Activated naive CD4-positive, alpha-beta T cell treated with anti-CD3 and anti-CD28 coated beads, Interleukin-2, amount 50 U/mL, for 16 hours (primary cell): Measurements from ENCODE around the gene ODAM.
"Not testable (repeated sequence)": the region's sequence is repeated elsewhere in the genome, so short reads cannot be mapped to it uniquely, and the experiment has no call there.

Experiments
- DNase-seq: peaks from one replicate; pipeline ENCODE4 v3.0.0-alpha.2; 2020

The ODAM gene

GRCh38 chr4:70195425-70195824 is at the start of gene ODAM:
ODAM (plus strand) TSS chr4:70195725; CDS start chr4:70196544, 819 bp downstream.
- no peak for DNase-seq

DNA sequence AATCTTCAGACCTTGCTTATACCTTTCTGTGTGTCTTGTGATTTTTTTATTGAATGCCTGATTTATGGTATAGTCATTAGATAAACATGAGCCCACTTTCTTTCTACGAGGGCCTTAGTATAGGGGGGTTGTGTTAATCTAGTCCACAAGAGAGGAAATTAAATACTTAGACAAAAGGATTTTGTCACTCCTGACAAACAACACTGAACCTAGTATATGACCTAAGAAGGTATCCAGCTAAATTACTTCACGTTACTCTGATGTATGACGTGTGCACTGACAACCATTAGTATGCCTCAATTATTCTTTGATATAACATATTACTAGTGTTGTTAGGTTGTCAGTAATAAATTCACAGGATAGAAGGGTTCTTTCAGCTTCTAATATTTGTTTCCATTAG is 44.3 kb upstream of the ODAM start:
- no peak for DNase-seq

GRCh38 chr4:70152088-70152487 is 43.4 kb upstream of the ODAM start:
- DNase-seq, result no peak

GRCh38 chr4:70153937-70154336 is 41.6 kb upstream of the ODAM start, which contains the start of gene PRR27:
PRR27 (plus strand) TSS chr4:70154237; CDS start chr4:70154376, 139 bp downstream.
- DNase-seq, result no peak

DNA sequence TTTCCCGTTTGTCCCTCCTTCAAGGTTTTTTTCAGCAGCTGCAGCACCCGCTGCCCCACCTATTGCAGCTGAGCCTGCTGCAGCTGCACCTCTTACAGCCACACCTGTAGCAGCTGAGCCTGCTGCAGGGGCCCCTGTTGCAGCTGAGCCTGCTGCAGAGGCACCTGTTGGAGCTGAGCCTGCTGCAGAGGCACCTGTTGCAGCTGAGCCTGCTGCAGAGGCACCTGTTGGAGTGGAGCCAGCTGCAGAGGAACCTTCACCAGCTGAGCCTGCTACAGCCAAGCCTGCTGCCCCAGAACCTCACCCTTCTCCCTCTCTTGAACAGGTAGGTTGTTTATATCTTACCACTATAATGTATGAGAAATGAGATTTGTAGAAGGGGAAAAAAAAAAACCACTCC is 36.9 kb upstream of the ODAM start:
- no peak for DNase-seq

DNA sequence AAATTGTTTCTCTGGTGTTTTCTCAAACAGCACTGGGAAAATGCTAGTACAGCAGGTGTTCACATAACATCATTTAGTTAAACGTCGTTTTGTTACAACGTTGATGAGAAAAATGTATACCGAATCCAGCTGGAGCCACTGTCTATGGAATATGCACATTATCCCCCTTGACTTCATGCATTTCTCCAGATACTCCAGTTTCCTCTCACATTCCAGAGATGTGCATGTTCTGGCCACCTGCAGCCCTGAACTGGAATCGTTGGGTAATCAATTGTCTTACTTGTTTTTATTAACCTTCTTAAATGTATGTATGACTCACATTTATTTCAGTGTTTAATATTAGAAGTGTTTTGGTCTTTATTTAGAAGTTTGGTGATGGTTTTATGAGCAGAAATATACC is 18.4 kb upstream of the ODAM start:
- no peak for DNase-seq

DNA sequence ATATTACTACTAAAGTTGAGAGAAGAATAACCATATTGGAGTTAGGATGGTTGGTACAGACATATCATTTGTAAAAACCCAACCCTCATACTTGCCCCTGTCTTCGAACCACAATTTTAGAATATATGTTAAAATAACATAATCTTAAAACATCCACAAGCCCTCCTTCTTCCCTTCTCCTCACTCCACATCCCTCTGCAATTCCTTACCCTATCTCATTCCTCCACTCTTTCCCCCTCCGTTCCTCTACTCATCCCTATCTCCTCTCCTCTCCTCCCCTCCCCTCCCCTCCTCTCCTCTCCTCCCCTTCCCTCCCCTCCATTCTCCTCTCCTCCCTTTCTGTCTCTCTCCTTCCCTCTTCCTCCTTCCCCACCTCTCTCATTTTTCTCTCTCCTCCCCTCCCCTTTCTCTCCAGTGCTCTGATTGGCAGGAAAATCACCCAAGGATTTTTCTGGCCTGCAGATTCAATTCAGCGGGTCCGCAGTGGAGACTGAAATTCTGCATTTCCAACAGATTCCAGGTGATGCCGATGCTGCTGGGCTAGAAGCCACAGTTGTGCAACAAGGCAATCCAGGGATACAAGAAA is 17.4 kb upstream of the ODAM start:
- no peak for DNase-seq

DNA sequence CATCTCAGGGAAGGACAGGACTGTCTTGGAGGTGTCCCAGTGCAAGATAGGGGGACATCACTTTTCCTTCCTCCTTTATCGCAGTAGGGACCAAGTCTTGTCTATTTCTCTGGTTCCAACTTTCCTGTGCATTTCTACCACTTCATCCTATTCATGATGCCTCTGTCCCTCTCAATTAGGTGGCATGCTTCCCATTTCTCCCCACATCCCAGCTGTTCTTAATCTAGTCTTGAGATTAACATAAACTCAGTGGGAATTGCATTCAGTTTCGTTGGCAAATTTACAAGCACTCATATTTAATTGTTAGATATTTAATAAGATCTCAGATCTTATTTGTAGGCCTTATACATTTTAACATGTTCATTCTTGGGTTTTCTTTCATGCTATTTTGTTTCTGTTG is 15.7 kb upstream of the ODAM start:
- DNase-seq, result no peak

DNA sequence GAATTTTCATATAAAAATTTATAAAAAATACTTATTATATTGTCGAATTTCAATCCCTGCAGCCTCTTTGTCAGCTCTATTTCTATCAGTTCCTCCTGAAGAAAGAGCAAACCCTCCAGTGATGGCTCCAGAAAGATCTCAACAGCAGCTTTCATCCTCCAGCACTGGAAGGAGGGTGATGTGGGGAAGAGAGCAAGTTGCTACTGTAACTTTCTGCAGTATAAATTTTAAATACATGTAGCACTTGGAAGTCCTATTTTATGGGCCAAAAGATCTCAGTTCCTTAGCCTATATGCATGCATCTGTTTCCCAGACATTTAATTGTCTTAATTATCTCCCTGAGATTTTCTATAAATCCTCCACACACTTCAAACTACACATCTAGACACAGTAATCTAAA is 13.7 kb upstream of the ODAM start:
- DNase-seq, result no peak

GRCh38 chr4:70182517-70183167 is 12.9 kb upstream of the ODAM start:
- DNase-seq, result no peak

- no peak for DNase-seq
Measured at GRCh38 chr4:70183168-70183939, 12.2 kb upstream of the ODAM start.

DNA sequence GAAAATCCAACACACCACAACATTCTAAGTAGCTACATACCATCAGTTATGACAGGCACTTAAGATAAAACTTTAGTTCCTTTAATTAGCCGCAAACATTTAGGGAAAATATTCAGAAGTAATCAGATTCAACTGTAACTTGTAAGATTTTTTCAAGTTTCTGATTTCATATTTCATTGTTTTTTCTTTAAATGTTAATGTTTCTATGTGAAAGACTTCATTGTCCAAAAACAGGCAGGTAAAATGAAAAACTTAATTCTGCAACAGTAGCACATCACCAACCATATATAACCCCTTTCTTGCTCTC is 11.6 kb upstream of the ODAM start:
- no peak for DNase-seq

DNA sequence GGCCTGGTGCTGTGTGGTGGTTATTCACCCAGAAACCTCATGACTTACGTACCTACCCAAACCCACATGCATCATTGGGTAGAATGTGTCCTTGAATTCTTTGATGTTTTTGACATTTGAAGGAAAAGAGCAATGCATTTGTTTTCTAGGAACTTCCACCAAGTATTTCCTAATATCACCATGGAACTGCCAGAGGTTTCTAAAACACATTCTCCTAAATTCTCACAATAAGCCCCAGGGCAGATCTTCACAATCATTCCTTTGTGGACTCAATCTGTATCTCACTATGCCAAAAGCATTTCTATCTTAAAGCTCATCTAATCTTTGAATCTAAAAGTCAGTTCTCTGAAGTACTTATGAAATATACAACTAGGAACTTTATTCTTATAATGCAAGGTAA is 8.3 kb upstream of the ODAM start:
- no peak for DNase-seq

DNA sequence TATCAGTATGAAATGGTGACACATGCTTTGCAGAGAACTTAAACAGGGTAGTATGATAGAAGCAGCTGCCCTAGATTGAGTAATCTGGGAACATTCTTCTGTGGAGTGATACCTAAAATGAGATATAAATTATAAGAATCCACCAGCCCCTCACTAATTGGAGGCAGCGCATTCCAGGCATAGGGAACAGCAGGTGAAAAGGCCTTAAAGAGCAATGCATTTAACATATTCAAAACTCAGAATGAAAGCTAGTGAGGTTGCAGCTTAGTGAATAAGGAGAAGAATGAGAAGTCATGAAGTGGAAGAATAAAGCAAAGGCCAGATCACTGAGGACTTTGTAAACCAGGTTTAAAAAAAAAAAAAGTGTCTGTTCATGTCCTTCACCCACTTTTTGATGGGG is 4.9 kb upstream of the ODAM start:
- no peak for DNase-seq

- DNase-seq, result no peak
Measured at GRCh38 chr4:70191647-70192046, 3.9 kb upstream of the ODAM start.

GRCh38 chr4:70192895-70193294 is 2.6 kb upstream of the ODAM start:
- DNase-seq, result no peak

DNA sequence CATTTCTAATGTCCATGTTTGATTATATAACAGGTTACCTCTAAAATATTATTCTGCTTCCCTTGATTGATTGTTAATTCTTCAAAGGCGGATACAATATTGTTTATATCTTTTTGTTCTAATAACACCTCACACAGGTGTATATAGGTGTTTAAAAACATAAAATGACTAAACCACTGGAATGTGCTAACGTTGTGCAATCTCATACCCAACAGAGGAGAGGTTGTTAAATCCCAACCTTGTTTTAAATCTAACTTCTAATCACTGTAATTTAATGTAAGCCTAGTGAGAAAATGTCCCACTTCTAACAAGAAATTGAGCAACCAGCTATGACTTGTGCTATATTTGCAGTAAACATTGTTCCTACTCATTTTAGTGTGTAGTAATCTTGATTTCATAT is 1.3 kb downstream of the ODAM start:
- DNase-seq, result no peak

GRCh38 chr4:70197842-70198241 is 2.3 kb downstream of the ODAM start:
- DNase-seq, result no peak

DNA sequence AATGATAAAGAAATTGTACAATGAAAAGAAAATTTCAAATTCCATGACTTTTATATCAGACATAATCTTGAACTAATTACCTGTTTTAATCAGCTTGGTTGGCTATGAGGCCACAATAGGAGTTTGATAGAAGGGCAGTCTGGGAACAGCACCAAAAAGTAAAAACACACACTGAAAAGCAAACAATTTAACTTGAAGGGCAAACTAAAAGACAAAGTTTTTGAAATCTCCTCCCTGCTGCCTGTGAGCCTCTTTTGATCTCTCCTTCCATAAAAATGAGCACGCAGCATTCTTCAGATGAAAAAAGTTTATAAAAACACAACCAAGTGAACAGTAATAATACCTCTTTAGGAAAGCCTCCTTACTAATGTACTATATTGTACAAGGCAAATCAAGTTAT is 8.1 kb downstream of the ODAM start:
- no peak for DNase-seq

DNA sequence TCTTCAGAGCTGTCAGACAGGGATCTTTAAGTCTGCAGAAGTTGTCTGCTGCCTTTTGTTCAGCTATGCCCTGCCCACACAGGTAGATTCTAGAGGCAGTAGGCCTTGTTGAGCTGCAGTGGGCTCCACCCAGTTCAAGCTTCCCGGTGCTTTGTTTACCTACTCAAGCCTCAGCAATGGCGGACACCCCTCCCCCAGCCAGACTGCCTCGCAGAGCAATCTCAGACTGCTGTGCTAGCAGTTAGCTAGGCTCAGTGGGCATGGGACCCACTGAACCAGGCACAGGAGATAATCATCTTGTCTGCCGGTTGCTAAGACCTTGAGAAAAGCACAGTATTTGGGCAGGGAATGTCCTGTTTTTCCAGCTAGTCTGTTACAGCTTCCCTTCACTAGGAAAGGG is 17.2 kb downstream of the ODAM start:
- DNase-seq, result not testable (repeated sequence)

DNA sequence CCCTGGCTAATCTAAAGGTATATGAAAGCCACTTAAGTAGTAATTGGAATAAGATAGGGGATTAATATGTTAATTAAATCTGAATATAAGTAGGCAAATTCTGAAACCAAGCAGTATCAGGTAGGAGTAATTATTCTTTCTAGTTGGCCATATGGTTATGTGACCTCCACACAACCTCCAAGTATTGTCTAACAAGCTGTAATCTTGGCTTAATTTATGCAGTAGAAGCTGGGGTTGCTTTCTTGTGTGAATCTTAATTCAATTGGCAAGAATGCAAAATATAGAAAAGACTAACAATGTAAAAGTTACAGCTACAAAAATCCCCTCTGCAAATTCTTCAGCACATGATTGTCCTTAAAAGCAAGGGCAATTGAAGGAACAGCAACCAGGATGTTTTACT is 20.6 kb downstream of the ODAM start:
- DNase-seq, result not testable (repeated sequence)

- not testable (repeated sequence) for DNase-seq
Measured at GRCh38 chr4:70216550-70216949, 21.0 kb downstream of the ODAM start.

DNA sequence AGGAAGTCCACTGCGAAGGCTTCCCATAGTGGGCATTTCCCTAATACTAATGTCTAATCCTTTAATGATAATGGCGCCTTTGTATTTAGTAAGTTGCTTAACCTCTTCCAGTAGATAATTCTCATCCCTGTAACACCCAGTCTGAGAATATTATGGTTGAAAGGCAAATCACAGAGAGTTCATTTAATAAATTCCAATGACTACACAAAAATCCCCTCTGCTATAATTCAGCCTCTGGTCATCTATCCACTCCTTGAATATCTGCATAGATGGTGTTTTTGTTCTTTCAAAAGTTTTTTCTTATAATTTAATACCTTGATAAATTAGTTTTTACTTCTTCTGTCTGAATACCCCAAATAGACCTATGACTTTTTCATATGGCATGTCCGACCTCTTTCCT is 25.9 kb downstream of the ODAM start:
- not testable (repeated sequence) for DNase-seq

DNA sequence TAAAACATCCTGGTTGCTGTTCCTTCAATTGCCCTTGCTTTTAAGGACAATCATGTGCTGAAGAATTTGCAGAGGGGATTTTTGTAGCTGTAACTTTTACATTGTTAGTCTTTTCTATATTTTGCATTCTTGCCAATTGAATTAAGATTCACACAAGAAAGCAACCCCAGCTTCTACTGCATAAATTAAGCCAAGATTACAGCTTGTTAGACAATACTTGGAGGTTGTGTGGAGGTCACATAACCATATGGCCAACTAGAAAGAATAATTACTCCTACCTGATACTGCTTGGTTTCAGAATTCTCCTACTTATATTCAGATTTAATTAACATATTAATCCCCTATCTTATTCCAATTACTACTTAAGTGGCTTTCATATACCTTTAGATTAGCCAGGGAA is 26.3 kb downstream of the ODAM start:
- DNase-seq, result not testable (repeated sequence)
